Measurements from ENCODE around the gene TSPAN5.

TSPAN5 gene

GRCh38 chr4:98643755-98644154 is 14.7 kb downstream of the TSPAN5 start:
- TF ChIP-seq ZFX (IDR thresholded peaks at IDR 0.05), result no peak
- no peak for TF ChIP-seq CTCF (conservative IDR thresholded peaks at IDR 0.05)
- H3K27ac ChIP-seq, result no peak overlapping the region

- no peak overlapping the region for H3K27ac ChIP-seq
- TF ChIP-seq ZFX (IDR thresholded peaks at IDR 0.05) (no peak), CTCF (conservative IDR thresholded peaks at IDR 0.05) (no peak)
These were observed 15.4 kb downstream of the TSPAN5 start for GRCh38 chr4:98642991-98643426.

- H3K27ac ChIP-seq, result no peak overlapping the region
- TF ChIP-seq CTCF (conservative IDR thresholded peaks at IDR 0.05), result no peak
- TF ChIP-seq ZFX (IDR thresholded peaks at IDR 0.05), result no peak
These were observed 16.3 kb downstream of the TSPAN5 start for GRCh38 chr4:98641906-98642668.

GRCh38 chr4:98641376-98641775 is 17.0 kb downstream of the TSPAN5 start:
- no peak overlapping the region for H3K27ac ChIP-seq
- no peak for TF ChIP-seq ZFX (IDR thresholded peaks at IDR 0.05)
- no peak for TF ChIP-seq CTCF (conservative IDR thresholded peaks at IDR 0.05)

GRCh38 chr4:98639523-98639922 is 18.9 kb downstream of the TSPAN5 start:
- no peak for TF ChIP-seq CTCF (conservative IDR thresholded peaks at IDR 0.05)
- no peak for TF ChIP-seq ZFX (IDR thresholded peaks at IDR 0.05)
- H3K27ac ChIP-seq, result no peak overlapping the region

GRCh38 chr4:98639108-98639507 is 19.3 kb downstream of the TSPAN5 start:
- H3K27ac ChIP-seq, result no peak overlapping the region
- TF ChIP-seq CTCF (conservative IDR thresholded peaks at IDR 0.05) (no peak), ZFX (IDR thresholded peaks at IDR 0.05) (no peak)

GRCh38 chr4:98638661-98639060 is 19.8 kb downstream of the TSPAN5 start:
- H3K27ac ChIP-seq, result no peak overlapping the region
- TF ChIP-seq CTCF (conservative IDR thresholded peaks at IDR 0.05), result no peak
- TF ChIP-seq ZFX (IDR thresholded peaks at IDR 0.05), result no peak
